PC-9 (cell line): ENCODE measurements around the gene SPRED2. TPM values are rescaled to one million over a fixed set of nuclear protein-coding genes. Genes with fewer than 3 reads are reported as not detected.

ENCODE experiments used
- BruUV-seq: library from RNA; stranded (reverse); fragments of 400-500 nt; replicated peaks from 2 replicates; lab custom pipeline; 2021; lab: Mats Ljungman, UMichigan
- CTCF ChIA-PET: fragments of 300-600 bp; sonication (Branson Sonifier 250); formaldehyde crosslinking; loops from one replicate; lab custom pipeline; 2022; ENCODE audit warnings: antibody characterized with exemption; lab: Charles Lee
- POLR2A ChIA-PET: fragments of 300-600 bp; sonication (Branson Sonifier 250); formaldehyde crosslinking; loops from one replicate; lab custom pipeline; 2022; ENCODE audit warnings: antibody characterized with exemption; ENCODE audit not compliant: unreplicated experiment; lab: Charles Lee
- DNase-seq, 2 experiments: peaks; one replicate each; pipeline versions ENCODE4 v3.0.0 to v3.0.0-alpha.2; 2015 to 2022; ENCODE audit warnings: mixed read lengths in 1 of 2
- H2AFZ ChIP-seq: fragments of 200-600 bp; sonication (generic); 2 replicates; pipeline ENCODE4 v1.8.1; 2017; ENCODE audit warnings: antibody characterized with exemption
- H3F3A ChIP-seq: fragments of 200-600 bp; sonication (generic); 2 replicates; pipeline ENCODE4 v1.8.1; 2017; ENCODE audit warnings: antibody characterized with exemption, mild to moderate bottlenecking, low read depth; ENCODE audit not compliant: insufficient read depth
- H3K27ac ChIP-seq: fragments of 200-600 bp; sonication (generic); 2 replicates; pipeline ENCODE4 v1.6.1; 2016; ENCODE audit warnings: mixed run types
- H3K27me3 ChIP-seq: fragments of 200-600 bp; sonication (generic); 2 replicates; pipeline ENCODE4 v1.6.1; 2016; ENCODE audit warnings: low read depth, mixed run types; ENCODE audit not compliant: insufficient read depth
- H3K36me3 ChIP-seq: fragments of 200-600 bp; sonication (generic); 2 replicates; pipeline ENCODE4 v1.6.1; 2016; ENCODE audit warnings: low read depth, mixed run types
- H3K4me1 ChIP-seq: fragments of 200-600 bp; sonication (generic); replicated peaks from 2 replicates; pipeline ENCODE4 v1.6.1; 2016; ENCODE audit warnings: mixed run types; ENCODE audit not compliant: insufficient read depth
- H3K4me2 ChIP-seq: fragments of 200-600 bp; sonication (generic); 2 replicates; pipeline ENCODE4 v1.6.1; 2017; ENCODE audit warnings: mixed run types
- H3K4me3 ChIP-seq: fragments of 200-600 bp; sonication (generic); 2 replicates; pipeline ENCODE4 v1.6.1; 2016; ENCODE audit warnings: mixed run types
- H3K79me2 ChIP-seq: fragments of 200-600 bp; sonication (generic); 2 replicates; pipeline ENCODE4 v1.6.1; 2017; ENCODE audit warnings: low read depth, mixed run types
- H3K9me2 ChIP-seq: fragments of 200-600 bp; sonication (generic); 2 replicates; pipeline ENCODE4 v1.8.1; 2017; ENCODE audit warnings: mild to moderate bottlenecking; ENCODE audit not compliant: insufficient read depth
- H3K9me3 ChIP-seq: fragments of 200-600 bp; sonication (generic); 2 replicates; pipeline ENCODE4 v1.8.1; 2016; ENCODE audit warnings: low read depth; ENCODE audit not compliant: insufficient read depth
- H4K20me1 ChIP-seq: fragments of 200-600 bp; sonication (generic); 2 replicates; pipeline ENCODE4 v1.8.1; 2017; ENCODE audit not compliant: insufficient read depth
- CTCF ChIP-seq: fragments of 200-600 bp; sonication (generic); conservative IDR thresholded peaks from 2 replicates; pipeline ENCODE4 v1.6.1; 2017; ENCODE audit warnings: mixed run types, antibody characterized with exemption, mild to moderate bottlenecking, moderate library complexity
- EZH2 ChIP-seq: fragments of 200-600 bp; sonication (generic); IDR thresholded peaks from 2 replicates; pipeline ENCODE4 v1.8.0; 2017; ENCODE audit warnings: antibody characterized with exemption, low read depth
- intact Hi-C: fragments of 100-400 bp; cut with micrococcal nuclease; formaldehyde crosslinking; loops from one replicate; pipeline ENCODE4 v1.10.0; 2022; ENCODE audit not compliant: unreplicated experiment
- total RNA-seq: library from RNA; stranded (reverse); gene quantifications from 2 replicates; pipeline ENCODE4 v1.2.3, GENCODE V29; 2021

The SPRED2 gene
- total RNA-seq, 1 experiment from 2014 or later, result 33.6 TPM

GRCh38 chr2:65326276-65326675 is 106.1 kb downstream of the SPRED2 start:
- no peaks in the 10 kb centered on the region for H3K79me2 ChIP-seq
- no peak overlapping the region for H3K27ac ChIP-seq
- peaks cover 7% of the 10 kb centered on the region; the same call in 1 of the 2 replicates for H3K36me3 ChIP-seq
- peaks cover 7% of the 10 kb centered on the region for H3K4me1 ChIP-seq
- TF ChIP-seq CTCF (no peak), EZH2 (no peak)
- H3K4me2 ChIP-seq, result no peak overlapping the region
- intact Hi-C loops, result no loop called here
- no peaks in the 10 kb centered on the region; the same call in 1 of the 2 replicates for H4K20me1 ChIP-seq
- POLR2A ChIA-PET, result interaction anchor here (0.7 kb wide), 1 partner anchor 193 kb away, joined by 6 read pairs; no protein-coding TSS in a partner anchor
- H3F3A ChIP-seq, result peaks cover 6% of the 10 kb centered on the region
- H3K9me2 ChIP-seq, result no peaks in the 10 kb centered on the region
- DNase-seq, result no peak
- no peaks in the 10 kb centered on the region for H3K27me3 ChIP-seq
- CTCF ChIA-PET, result no interaction called here
- no peak overlapping the region for H3K4me3 ChIP-seq
- H3K9me3 ChIP-seq, result no peaks in the 10 kb centered on the region
- BruUV-seq, result no TSS peak
- H2AFZ ChIP-seq, result no peak overlapping the region

GRCh38 chr2:65325066-65325465 is 107.3 kb downstream of the SPRED2 start:
- H2AFZ ChIP-seq, result no peak overlapping the region
- H3K36me3 ChIP-seq, result peaks cover 6% of the 10 kb centered on the region; the same call in 1 of the 2 replicates
- TF ChIP-seq EZH2 (no peak), CTCF (no peak)
- no peaks in the 10 kb centered on the region; the same call in 1 of the 2 replicates for H4K20me1 ChIP-seq
- POLR2A ChIA-PET, result no interaction called here
- H3K27ac ChIP-seq, result no peak overlapping the region
- BruUV-seq, result no TSS peak
- intact Hi-C loops, result no loop called here
- no peaks in the 10 kb centered on the region for H3K79me2 ChIP-seq
- DNase-seq, result no peak
- no peaks in the 10 kb centered on the region for H3K9me2 ChIP-seq
- no peaks in the 10 kb centered on the region for H3K9me3 ChIP-seq
- CTCF ChIA-PET, result no interaction called here
- H3K27me3 ChIP-seq, result no peaks in the 10 kb centered on the region
- H3K4me1 ChIP-seq, result peaks cover 20% of the 10 kb centered on the region
- H3K4me2 ChIP-seq, result no peak overlapping the region
- peaks cover 18% of the 10 kb centered on the region for H3F3A ChIP-seq
- no peak overlapping the region for H3K4me3 ChIP-seq

DNA sequence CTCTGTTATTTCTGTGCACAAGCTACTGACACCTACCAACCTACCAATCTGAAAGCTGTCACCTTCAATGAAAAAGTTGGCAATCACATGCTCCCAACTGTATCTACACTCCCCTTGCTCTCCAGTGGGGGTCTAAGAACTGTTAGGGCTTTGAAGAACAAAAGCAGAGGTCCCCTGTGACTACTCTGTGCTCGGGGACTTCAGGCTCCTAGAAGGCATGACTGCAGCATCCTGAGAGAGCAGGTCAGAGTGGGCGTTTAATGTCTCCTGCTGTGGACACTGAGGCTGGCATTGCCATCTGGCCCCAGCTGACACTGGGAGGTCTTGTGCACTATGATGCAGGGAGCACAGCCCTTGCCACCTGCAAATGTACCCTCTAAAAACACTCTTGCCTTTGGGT is 111.5 kb downstream of the SPRED2 start:
- H3K4me1 ChIP-seq, result peaks cover 32% of the 10 kb centered on the region
- H2AFZ ChIP-seq, result no peak overlapping the region
- H3K4me2 ChIP-seq, result peak overlapping the region; percentile 82
- TF ChIP-seq EZH2, result no peak
- TF ChIP-seq CTCF, result no peak
- H3F3A ChIP-seq, result peaks cover 29% of the 10 kb centered on the region
- intact Hi-C loops, result loop anchor here (5.0 kb wide), 1 partner anchor 111 kb away; the partner anchor contains the start of gene SPRED2
- H3K79me2 ChIP-seq, result peaks cover 19% of the 10 kb centered on the region
- no peaks in the 10 kb centered on the region for H3K9me3 ChIP-seq
- POLR2A ChIA-PET, result no interaction called here
- no TSS peak for BruUV-seq
- H3K27me3 ChIP-seq, result no peaks in the 10 kb centered on the region
- CTCF ChIA-PET, result interaction anchor here (1.0 kb wide), 1 partner anchor 32 kb away, joined by 3 read pairs; no protein-coding TSS in a partner anchor
- no peak for DNase-seq
- H3K27ac ChIP-seq, result peak overlapping the region; percentile 96
- H4K20me1 ChIP-seq, result no peaks in the 10 kb centered on the region
- H3K36me3 ChIP-seq, result peaks cover 7% of the 10 kb centered on the region; the same call in 1 of the 2 replicates
- no peaks in the 10 kb centered on the region for H3K9me2 ChIP-seq
- H3K4me3 ChIP-seq, result peak overlapping the region; percentile 42
